MM.1S (cell line): ENCODE data around the gene GJB4.

ENCODE experiments used
- DNase-seq: peaks from one replicate; pipeline ENCODE4 v3.0.0-alpha.2; 2015
- H2AFZ ChIP-seq: fragments of 300-600 bp; sonication (generic); 2 replicates; pipeline ENCODE4 v1.6.0; 2016; ENCODE audit warnings: antibody characterized with exemption, low read length
- H3F3A ChIP-seq: fragments of 300-600 bp; sonication (generic); 2 replicates; pipeline ENCODE4 v1.6.1; 2016; ENCODE audit warnings: mild to moderate bottlenecking, antibody characterized with exemption, low read length, moderate library complexity, mixed read lengths; ENCODE audit not compliant: insufficient read depth
- H3K27ac ChIP-seq: fragments of 300-600 bp; sonication (generic); 2 replicates; pipeline ENCODE4 v1.5.1; 2016; ENCODE audit warnings: mild to moderate bottlenecking, low read length
- H3K27me3 ChIP-seq: fragments of 300-600 bp; sonication (generic); replicated peaks from 2 replicates; pipeline ENCODE4 v1.6.0; 2016; ENCODE audit warnings: low read length; ENCODE audit not compliant: insufficient read depth
- H3K36me3 ChIP-seq: fragments of 300-600 bp; sonication (generic); replicated peaks from 2 replicates; pipeline ENCODE4 v1.6.1; 2016; ENCODE audit warnings: mild to moderate bottlenecking, low read length, mixed read lengths; ENCODE audit not compliant: insufficient read depth
- H3K4me1 ChIP-seq: fragments of 300-600 bp; sonication (generic); 2 replicates; pipeline ENCODE4 v1.6.1; 2016; ENCODE audit warnings: low read length, mixed read lengths
- H3K4me2 ChIP-seq: fragments of 300-600 bp; sonication (generic); 2 replicates; pipeline ENCODE4 v1.6.0; 2016; ENCODE audit warnings: low read depth, low read length
- H3K4me3 ChIP-seq: fragments of 300-600 bp; sonication (generic); 2 replicates; pipeline ENCODE4 v1.5.1; 2016; ENCODE audit warnings: low read length, mixed read lengths
- H3K79me2 ChIP-seq: fragments of 300-600 bp; sonication (generic); 2 replicates; pipeline ENCODE4 v1.6.1; 2016; ENCODE audit warnings: mixed run types, low read length, mixed read lengths
- H3K9ac ChIP-seq: fragments of 300-600 bp; sonication (generic); 2 replicates; pipeline ENCODE4 v1.6.1; 2016; ENCODE audit warnings: low read length, mixed read lengths
- H3K9me2 ChIP-seq: fragments of 300-600 bp; sonication (generic); replicated peaks from 2 replicates; pipeline ENCODE4 v1.6.1; 2016; ENCODE audit warnings: mild to moderate bottlenecking, low read length, mixed read lengths; ENCODE audit not compliant: insufficient read depth
- H3K9me3 ChIP-seq: fragments of 300-600 bp; sonication (generic); replicated peaks from 2 replicates; pipeline ENCODE4 v1.6.1; 2016; ENCODE audit warnings: mild to moderate bottlenecking, low read length, mixed read lengths; ENCODE audit not compliant: insufficient read depth
- H4K20me1 ChIP-seq: fragments of 300-600 bp; sonication (generic); 2 replicates; pipeline ENCODE4 v1.6.1; 2016; ENCODE audit warnings: mild to moderate bottlenecking, low read length, moderate library complexity, mixed read lengths; ENCODE audit not compliant: insufficient read depth
- CTCF ChIP-seq: fragments of 300-600 bp; sonication (generic); IDR thresholded peaks from 2 replicates; pipeline ENCODE4 v1.5.1; 2016; ENCODE audit warnings: antibody characterized with exemption, low read length, mixed read lengths
- EZH2 ChIP-seq: fragments of 300-600 bp; sonication (generic); optimal IDR thresholded peaks from 2 replicates; pipeline ENCODE3; 2017; ENCODE audit warnings: low read depth, mild to moderate bottlenecking, antibody characterized with exemption, low read length, mixed read lengths
- EZH2phosphoT487 ChIP-seq: fragments of 300-600 bp; sonication (generic); IDR thresholded peaks from 2 replicates; pipeline ENCODE4 v1.6.1; 2018; ENCODE audit warnings: antibody characterized with exemption, low read length

The GJB4 gene

GRCh38 chr1:34743775-34744174 is 15.8 kb upstream of the GJB4 start:
- Histone ChIP-seq H4K20me1 (no peaks in the 10 kb centered on the region), H3K79me2 (no peaks in the 10 kb centered on the region), H3K9me2 (no peaks in the 10 kb centered on the region), H3F3A (no peaks in the 10 kb centered on the region), H3K4me3 (no peak overlapping the region), H3K9ac (no peak overlapping the region), H3K36me3 (no peaks in the 10 kb centered on the region), H3K27me3 (peaks cover 58% of the 10 kb centered on the region), H3K9me3 (no peaks in the 10 kb centered on the region), H3K4me2 (no peak overlapping the region), H3K4me1 (no peaks in the 10 kb centered on the region), H3K27ac (no peak overlapping the region), H2AFZ (no peak overlapping the region)
- no peak for DNase-seq
- TF ChIP-seq EZH2 (no peak), EZH2phosphoT487 (no peak), CTCF (no peak)

GRCh38 chr1:34744851-34745250 is 14.7 kb upstream of the GJB4 start:
- no peak for TF ChIP-seq EZH2
- no peak for TF ChIP-seq EZH2phosphoT487
- no peak for TF ChIP-seq CTCF
- no peaks in the 10 kb centered on the region for H3K9me3 ChIP-seq
- no peak overlapping the region for H3K9ac ChIP-seq
- H4K20me1 ChIP-seq = no peaks in the 10 kb centered on the region
- H3K4me1 ChIP-seq = no peaks in the 10 kb centered on the region
- no peak overlapping the region for H3K4me2 ChIP-seq
- H3K4me3 ChIP-seq = no peak overlapping the region
- no peak for DNase-seq
- H3K9me2 ChIP-seq = no peaks in the 10 kb centered on the region
- H3F3A ChIP-seq = no peaks in the 10 kb centered on the region
- no peaks in the 10 kb centered on the region for H3K79me2 ChIP-seq
- no peak overlapping the region for H3K27ac ChIP-seq
- H3K36me3 ChIP-seq = no peaks in the 10 kb centered on the region
- H3K27me3 ChIP-seq = peaks cover 60% of the 10 kb centered on the region
- no peak overlapping the region for H2AFZ ChIP-seq

GRCh38 chr1:34745666-34746065 is 13.9 kb upstream of the GJB4 start:
- Histone ChIP-seq H3K4me3 (no peak overlapping the region), H3K27me3 (peaks cover 53% of the 10 kb centered on the region), H3K9me2 (no peaks in the 10 kb centered on the region)

More at GRCh38 chr1:34745666-34746065, 13.9 kb upstream of the GJB4 start:
- Histone ChIP-seq H3K4me2 (no peak overlapping the region), H3K27ac (no peak overlapping the region), H3K9me3 (no peaks in the 10 kb centered on the region), H3K4me1 (no peaks in the 10 kb centered on the region), H3F3A (no peaks in the 10 kb centered on the region), H3K9ac (no peak overlapping the region), H4K20me1 (no peaks in the 10 kb centered on the region), H3K36me3 (no peaks in the 10 kb centered on the region), H3K79me2 (no peaks in the 10 kb centered on the region), H2AFZ (no peak overlapping the region)
- TF ChIP-seq CTCF (no peak), EZH2phosphoT487 (no peak), EZH2 (no peak)
- no peak for DNase-seq
